Activated naive CD4-positive, alpha-beta T cell treated with anti-CD3 and anti-CD28 coated beads for 36 hours (primary cell): ENCODE results near the gene RTL1. TPM values are rescaled to one million over a fixed set of nuclear protein-coding genes. Genes with fewer than 3 reads are reported as not detected.

ENCODE experiments used
- CTCF ChIA-PET: fragments of 350-600 bp; sonication (Branson Sonifier 250); formaldehyde crosslinking; loops from one replicate; lab custom pipeline; 2021; ENCODE audit warnings: antibody characterized with exemption; lab: Charles Lee
- DNase-seq: peaks from one replicate; pipeline ENCODE4 v3.0.0-alpha.2; 2020
- H3K27ac Mint-ChIP-seq: one replicate; pipeline ENCODE4 v1.8.0; 2021; ENCODE audit warnings: mild to moderate bottlenecking, mixed read lengths
- H3K27me3 Mint-ChIP-seq: one replicate; pipeline ENCODE4 v1.8.0; 2021; ENCODE audit warnings: low read depth, mixed read lengths
- H3K36me3 Mint-ChIP-seq: one replicate; pipeline ENCODE4 v1.8.0; 2021; ENCODE audit warnings: low read depth, mixed read lengths
- H3K4me1 Mint-ChIP-seq: one replicate; pipeline ENCODE4 v1.8.0; 2021; ENCODE audit warnings: low read depth, mixed read lengths
- H3K4me3 Mint-ChIP-seq: one replicate; pipeline ENCODE4 v1.8.0; 2021; ENCODE audit warnings: mild to moderate bottlenecking, moderate library complexity, mixed read lengths
- H3K9me3 Mint-ChIP-seq: one replicate; pipeline ENCODE4 v1.8.0; 2021; ENCODE audit warnings: mixed read lengths
- intact Hi-C: fragments of 100-400 bp; cut with micrococcal nuclease; formaldehyde crosslinking; loops from one replicate; pipeline ENCODE4 v1.15.1; 2023
- total RNA-seq, 2 experiments: library from RNA; stranded (reverse); gene quantifications; one replicate each; pipeline ENCODE4 v1.2.3, GENCODE V29; 2021

Gene RTL1
- total RNA-seq, 2 experiments from 2014 or later: not detected

- no peak overlapping the region for H3K4me3 Mint-ChIP-seq
- CTCF ChIA-PET: interaction anchor here (1.3 kb wide), 1 partner anchor 14 kb away, joined by 3 read pairs; no protein-coding TSS in a partner anchor
- no peak overlapping the region for H3K27ac Mint-ChIP-seq
- DNase-seq: no peak
- peaks cover 4% of the 10 kb centered on the region for H3K9me3 Mint-ChIP-seq
- H3K36me3 Mint-ChIP-seq: no peaks in the 10 kb centered on the region
- H3K27me3 Mint-ChIP-seq: no peaks in the 10 kb centered on the region
- intact Hi-C loops: no loop called here
- H3K4me1 Mint-ChIP-seq: no peaks in the 10 kb centered on the region
Observed at GRCh38 chr14:100884456-100884855, 19.1 kb downstream of the RTL1 start.

GRCh38 chr14:100883789-100884101 lies 19.8 kb downstream of the RTL1 start:
- Mint-ChIP-seq H3K27ac (no peak overlapping the region), H3K4me1 (no peaks in the 10 kb centered on the region), H3K4me3 (no peak overlapping the region), H3K27me3 (no peaks in the 10 kb centered on the region), H3K36me3 (no peaks in the 10 kb centered on the region), H3K9me3 (peaks cover 4% of the 10 kb centered on the region)
- CTCF ChIA-PET: interaction anchor here (1.3 kb wide), 1 partner anchor 14 kb away, joined by 3 read pairs; no protein-coding TSS in a partner anchor
- intact Hi-C loops: no loop called here
- no peak for DNase-seq

GRCh38 chr14:100882991-100883788 lies 20.3 kb downstream of the RTL1 start:
- Mint-ChIP-seq H3K4me1 (no peaks in the 10 kb centered on the region), H3K4me3 (no peak overlapping the region), H3K27me3 (no peaks in the 10 kb centered on the region), H3K9me3 (peaks cover 4% of the 10 kb centered on the region), H3K36me3 (no peaks in the 10 kb centered on the region), H3K27ac (no peak overlapping the region)
- CTCF ChIA-PET: no interaction called here
- intact Hi-C loops: no loop called here
- no peak for DNase-seq

- Mint-ChIP-seq H3K36me3 (no peaks in the 10 kb centered on the region), H3K27me3 (no peaks in the 10 kb centered on the region), H3K27ac (no peak overlapping the region), H3K9me3 (peaks cover 4% of the 10 kb centered on the region), H3K4me3 (no peak overlapping the region), H3K4me1 (no peaks in the 10 kb centered on the region)
- CTCF ChIA-PET: no interaction called here
- DNase-seq: no peak
- intact Hi-C loops: no loop called here
Observed at GRCh38 chr14:100882026-100882967, 21.2 kb downstream of the RTL1 start.

GRCh38 chr14:100881211-100882025 lies 22.1 kb downstream of the RTL1 start:
- H3K36me3 Mint-ChIP-seq: no peaks in the 10 kb centered on the region
- H3K27me3 Mint-ChIP-seq: no peaks in the 10 kb centered on the region
- H3K4me3 Mint-ChIP-seq: no peak overlapping the region
- H3K27ac Mint-ChIP-seq: no peak overlapping the region
- no peaks in the 10 kb centered on the region for H3K4me1 Mint-ChIP-seq
- peaks cover 4% of the 10 kb centered on the region for H3K9me3 Mint-ChIP-seq
- no peak for DNase-seq
- intact Hi-C loops: no loop called here
- CTCF ChIA-PET: no interaction called here

- Mint-ChIP-seq H3K9me3 (peaks cover 4% of the 10 kb centered on the region), H3K36me3 (no peaks in the 10 kb centered on the region), H3K4me3 (no peak overlapping the region), H3K27me3 (no peaks in the 10 kb centered on the region), H3K27ac (no peak overlapping the region), H3K4me1 (no peaks in the 10 kb centered on the region)
- intact Hi-C loops: no loop called here
- CTCF ChIA-PET: no interaction called here
- DNase-seq: no peak
Observed at GRCh38 chr14:100880271-100881101, 23.0 kb downstream of the RTL1 start.

GRCh38 chr14:100879782-100880181 lies 23.7 kb downstream of the RTL1 start:
- Mint-ChIP-seq H3K4me3 (no peak overlapping the region), H3K4me1 (no peaks in the 10 kb centered on the region), H3K27ac (no peak overlapping the region), H3K9me3 (peaks cover 4% of the 10 kb centered on the region), H3K27me3 (no peaks in the 10 kb centered on the region), H3K36me3 (no peaks in the 10 kb centered on the region)
- intact Hi-C loops: no loop called here
- CTCF ChIA-PET: no interaction called here
- no peak for DNase-seq

GRCh38 chr14:100879194-100879593 lies 24.3 kb downstream of the RTL1 start:
- H3K4me3 Mint-ChIP-seq: no peak overlapping the region

GRCh38 chr14:100878271-100879146 lies 25.0 kb downstream of the RTL1 start:
- intact Hi-C loops: no loop called here
- H3K4me3 Mint-ChIP-seq: no peak overlapping the region
- no peaks in the 10 kb centered on the region for H3K4me1 Mint-ChIP-seq
- no peaks in the 10 kb centered on the region for H3K36me3 Mint-ChIP-seq
- H3K27ac Mint-ChIP-seq: no peak overlapping the region
- DNase-seq: no peak
- CTCF ChIA-PET: no interaction called here
- H3K27me3 Mint-ChIP-seq: no peaks in the 10 kb centered on the region
- peaks cover 4% of the 10 kb centered on the region for H3K9me3 Mint-ChIP-seq

More at GRCh38 chr14:100879194-100879593, 24.3 kb downstream of the RTL1 start:
- Mint-ChIP-seq H3K36me3 (no peaks in the 10 kb centered on the region), H3K9me3 (peaks cover 4% of the 10 kb centered on the region), H3K4me1 (no peaks in the 10 kb centered on the region), H3K27me3 (no peaks in the 10 kb centered on the region), H3K27ac (no peak overlapping the region)
- intact Hi-C loops: no loop called here
- DNase-seq: no peak
- CTCF ChIA-PET: no interaction called here

GRCh38 chr14:100875861-100876590 lies 27.5 kb downstream of the RTL1 start:
- no peaks in the 10 kb centered on the region for H3K9me3 Mint-ChIP-seq
- CTCF ChIA-PET: no interaction called here
- H3K36me3 Mint-ChIP-seq: no peaks in the 10 kb centered on the region

More at GRCh38 chr14:100875861-100876590, 27.5 kb downstream of the RTL1 start:
- intact Hi-C loops: no loop called here
- no peak for DNase-seq
- Mint-ChIP-seq H3K27ac (no peak overlapping the region), H3K27me3 (no peaks in the 10 kb centered on the region), H3K4me1 (no peaks in the 10 kb centered on the region), H3K4me3 (no peak overlapping the region)
